Lung microvascular endothelial cell (primary cell): ENCODE results near the gene LSM2. TPM values are rescaled to one million over a fixed set of nuclear protein-coding genes. Genes with fewer than 3 reads are reported as not detected.

Experiments used
- DNase-seq, 2 donors: peaks; one replicate each; pipeline versions ENCODE4 v3.0.0 to v3.0.0-alpha.2; 2010; ENCODE audit warnings: low read depth in 2 of 2
- total RNA-seq: library from RNA; depleted of rRNA; stranded (reverse); fragments of >200 nt; gene quantifications from 2 replicates; pipeline ENCODE4 v1.2.1, GENCODE V29; 2014

The LSM2 gene
- total RNA-seq, 1 donor from 2014 or later = 29.8 TPM

DNA sequence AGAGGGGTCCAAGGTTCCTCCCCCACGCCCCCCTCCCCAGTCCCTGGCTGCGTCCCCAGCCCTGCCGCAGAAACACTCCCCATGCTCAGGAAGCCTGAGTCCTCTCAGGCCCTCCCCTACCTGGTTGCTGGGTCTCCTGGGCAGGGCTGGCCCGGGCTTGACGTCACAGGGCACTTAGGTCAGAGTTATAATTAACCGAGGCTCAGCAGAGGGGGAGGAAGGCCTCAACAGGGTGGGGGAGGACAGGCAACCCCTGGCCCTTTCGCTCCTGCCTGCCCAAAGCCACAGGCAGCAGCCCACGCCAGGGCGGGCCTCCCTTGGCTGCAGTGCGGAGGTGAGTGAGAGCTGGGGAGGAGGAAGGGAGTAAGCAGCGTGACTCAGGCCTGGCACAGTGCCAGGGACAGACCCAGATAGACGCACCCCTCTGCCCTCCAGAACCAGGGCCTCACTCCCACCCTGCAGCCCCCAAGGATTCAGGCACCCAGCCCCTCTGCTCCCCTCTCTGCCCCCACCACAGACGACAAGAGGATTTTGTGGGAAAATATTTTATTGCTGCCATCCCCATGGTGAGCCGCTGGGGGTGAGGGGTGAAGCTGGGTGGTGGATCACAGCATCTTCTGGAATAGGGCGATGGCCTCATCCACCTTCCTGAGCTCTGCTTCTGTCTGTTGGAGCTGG lies 29.6 kb downstream of the LSM2 start, which contains the start of gene VWA7:
Gene VWA7 (minus strand): TSS at position 340 of the 678 bp plus-strand sequence. CDS start 549 bp downstream, outside the sequence.
- peak; percentile 51 to 55 for DNase-seq

DNA sequence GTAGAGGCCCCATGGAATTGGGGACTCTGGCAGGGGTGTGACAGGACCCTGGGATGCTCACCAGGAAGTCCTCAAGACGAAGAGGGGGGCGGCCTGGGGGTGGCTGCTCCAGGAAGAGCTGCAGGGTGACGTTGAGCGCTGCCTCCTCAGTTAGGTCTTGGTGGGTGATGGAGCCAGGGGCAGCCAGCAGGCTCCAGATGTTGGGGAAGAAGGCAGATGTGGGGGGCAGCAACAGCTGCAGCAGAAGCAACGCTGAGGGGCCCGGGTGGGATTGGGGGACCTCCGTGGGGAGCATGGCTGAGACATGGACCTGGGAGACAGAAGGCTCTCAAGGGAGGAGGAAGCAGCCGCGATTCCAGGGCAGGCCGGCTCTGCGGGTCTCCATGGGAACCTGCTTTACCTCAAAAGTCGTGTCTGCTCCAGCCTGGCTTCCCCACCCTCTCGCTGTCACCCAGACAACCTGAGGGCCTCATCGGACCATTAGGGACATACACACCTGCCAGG lies 30.2 kb downstream of the LSM2 start:
- DNase-seq = no peak

DNA sequence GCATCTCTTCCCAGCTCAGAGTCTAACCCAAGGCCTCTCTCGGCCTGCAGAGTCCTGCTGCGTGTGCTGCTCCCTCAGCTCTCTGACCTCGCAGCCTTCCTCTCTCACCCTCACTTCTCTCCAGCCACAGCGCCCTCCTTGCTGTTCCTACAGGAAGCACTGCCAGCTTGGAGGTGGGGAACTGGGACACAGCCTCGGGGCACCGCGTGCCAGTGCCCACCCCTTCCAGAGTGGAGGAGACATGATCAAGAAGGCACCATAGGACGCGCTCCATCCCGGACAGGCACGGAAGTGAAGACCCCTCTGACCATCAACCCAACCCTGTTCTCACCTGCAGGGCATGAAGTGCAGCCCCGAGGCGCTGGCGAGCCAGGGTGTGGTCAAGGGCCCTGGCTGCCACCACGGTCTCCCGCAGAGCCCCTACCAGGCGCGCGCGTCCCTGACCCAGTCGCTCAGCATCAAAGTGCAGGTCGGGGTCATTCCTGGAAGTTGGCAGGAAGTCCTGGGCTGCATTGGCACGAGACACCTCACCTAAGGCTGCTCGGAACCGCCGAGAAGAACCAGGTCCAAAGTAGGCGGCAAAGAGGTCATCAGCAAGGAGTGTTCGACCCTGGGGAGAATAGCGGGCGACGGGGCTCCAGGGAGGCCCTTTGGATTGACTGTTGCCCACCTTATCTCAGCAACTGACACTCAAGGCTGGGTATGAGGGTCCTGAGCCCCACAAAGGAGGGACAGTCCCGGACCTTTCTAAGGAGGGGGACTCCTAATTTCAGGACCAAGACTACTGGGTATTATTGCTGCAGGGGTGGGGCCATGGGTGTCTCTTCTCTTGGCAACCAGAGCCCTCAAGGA lies 30.9 kb downstream of the LSM2 start:
- DNase-seq = no peak

DNA sequence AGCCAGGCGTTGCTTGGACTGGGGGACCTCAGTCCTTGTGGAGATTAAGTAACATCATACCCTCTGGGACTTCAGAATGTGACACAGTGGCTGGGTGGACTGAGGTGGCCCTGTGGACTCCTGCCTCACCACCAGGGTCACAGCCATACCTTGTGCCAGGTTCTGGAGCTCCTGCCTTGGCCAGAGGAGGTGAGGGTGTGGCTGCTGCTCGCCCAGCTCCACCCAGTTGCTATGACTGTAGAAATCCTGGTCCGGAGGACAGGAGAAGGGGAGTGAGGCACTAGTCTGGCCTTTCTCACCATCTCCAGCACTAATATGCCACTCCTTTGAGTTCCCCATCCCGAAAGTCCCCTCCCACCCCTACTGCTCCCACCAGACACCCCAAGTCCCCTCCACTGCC lies 31.6 kb downstream of the LSM2 start:
- DNase-seq = no peak

DNA sequence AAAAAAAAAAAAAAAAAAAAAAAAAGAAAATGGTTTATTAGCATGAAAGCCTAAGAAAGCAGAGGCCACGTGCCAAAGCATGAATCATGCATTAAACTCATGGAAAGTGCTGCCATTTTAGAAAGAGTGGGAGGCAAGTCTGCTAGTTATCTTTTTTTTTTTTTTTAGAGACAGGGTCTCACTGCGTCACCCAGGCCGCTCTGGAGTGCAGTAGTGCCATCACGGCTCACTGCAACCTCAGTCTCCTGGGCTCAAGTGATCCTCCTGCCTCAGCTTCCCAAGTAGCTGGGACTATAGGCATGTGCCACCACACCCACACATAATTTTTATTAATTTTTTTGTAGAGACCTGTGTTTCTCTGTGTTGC lies 34.8 kb downstream of the LSM2 start:
- DNase-seq = no peak

DNA sequence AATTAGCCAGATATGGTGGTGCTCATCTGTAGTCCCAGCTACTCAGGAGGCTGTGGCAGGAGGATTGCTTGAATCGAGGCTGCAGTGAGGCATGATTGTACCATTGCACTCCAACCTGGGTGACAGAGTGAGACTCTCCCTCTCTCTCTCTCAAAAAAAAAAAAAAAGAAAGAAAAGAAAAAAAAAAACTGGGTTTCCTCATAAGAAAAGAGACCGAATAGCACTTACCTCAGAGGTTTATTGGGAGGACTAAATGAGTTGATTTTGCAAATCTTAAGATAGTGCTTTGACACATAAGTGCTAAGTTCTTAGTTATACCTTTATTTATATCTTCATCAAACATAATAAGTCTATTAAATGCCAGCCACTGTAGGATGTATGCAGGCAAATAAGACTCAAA lies 35.9 kb downstream of the LSM2 start:
- DNase-seq = no peak

DNA sequence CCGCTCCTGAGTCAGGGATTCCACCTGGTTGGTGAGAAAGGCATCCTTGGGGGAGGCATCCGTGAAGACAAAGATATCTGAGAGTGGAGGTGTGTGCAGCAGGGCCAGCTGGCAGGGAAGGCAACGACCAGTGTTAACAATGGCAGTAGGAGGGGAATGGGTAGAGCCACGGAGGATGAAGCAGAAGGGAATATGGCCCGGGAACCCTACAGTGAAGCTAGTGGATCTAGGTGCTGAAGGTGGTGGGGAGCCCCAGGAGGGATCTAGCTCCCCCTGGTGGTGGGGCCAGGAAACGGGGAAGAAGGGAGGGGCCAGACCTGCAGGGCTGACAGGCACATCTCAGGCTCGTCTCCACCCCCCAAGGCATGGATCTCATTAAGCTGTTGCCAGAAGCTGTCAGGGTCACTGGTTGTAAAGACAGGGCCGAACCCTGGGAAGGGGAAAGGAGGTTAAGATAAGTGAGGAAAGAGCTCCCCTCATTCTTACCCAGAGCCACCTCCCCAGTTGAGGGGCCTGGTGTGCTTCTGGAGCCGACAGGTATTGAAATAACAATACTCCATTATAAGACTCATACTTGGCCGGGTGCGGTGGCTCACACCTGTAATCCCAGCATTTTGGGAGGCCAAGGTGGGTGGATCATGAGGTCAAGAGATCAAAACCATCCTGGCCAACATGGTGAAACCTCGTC lies 36.9 kb downstream of the LSM2 start:
- peak; percentile 59 to 73 for DNase-seq

DNA sequence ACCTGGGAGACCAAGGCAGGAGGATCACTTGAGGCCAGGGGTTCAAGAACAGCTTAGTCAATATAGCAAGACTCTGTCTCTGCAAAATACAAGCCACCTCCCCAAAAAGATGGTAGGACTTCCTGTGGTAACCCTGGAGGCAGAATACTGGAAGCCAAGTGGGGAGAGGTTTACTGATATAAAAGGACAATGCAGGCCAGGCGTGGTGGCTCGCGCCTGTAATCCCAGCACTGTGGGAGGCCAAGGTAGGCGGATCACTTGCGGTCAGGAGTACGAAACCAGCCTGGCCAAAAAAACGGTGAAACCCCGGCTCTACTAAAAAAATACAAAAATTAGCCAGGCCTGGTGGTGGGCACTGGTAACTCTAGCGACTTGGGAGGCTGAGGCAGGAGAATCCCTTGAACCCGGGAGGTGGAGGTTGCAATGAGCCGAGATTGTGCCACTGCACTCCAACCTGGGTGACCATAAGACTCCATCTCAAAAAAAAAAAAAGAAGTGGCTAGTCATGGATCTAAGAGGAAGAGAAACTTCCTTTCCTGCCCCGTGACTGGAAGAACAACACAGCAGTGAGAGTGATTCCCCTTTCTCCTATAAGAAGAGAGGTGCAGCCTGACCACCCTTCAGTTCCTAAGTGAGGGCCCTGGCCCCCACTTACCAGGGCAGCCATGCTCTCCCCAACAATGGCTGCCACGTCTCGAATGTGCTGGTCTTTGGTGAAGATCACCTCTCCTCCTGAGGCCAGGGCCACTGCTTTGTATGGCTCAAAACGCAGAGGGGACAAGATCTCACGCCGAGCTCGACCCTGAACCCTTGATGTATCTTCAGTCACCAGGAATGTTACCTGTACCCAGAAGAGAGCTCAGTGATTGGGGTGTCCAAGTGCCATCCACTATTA lies 38.2 kb downstream of the LSM2 start:
- DNase-seq = peak in 1 of 2 donors; percentile 45

DNA sequence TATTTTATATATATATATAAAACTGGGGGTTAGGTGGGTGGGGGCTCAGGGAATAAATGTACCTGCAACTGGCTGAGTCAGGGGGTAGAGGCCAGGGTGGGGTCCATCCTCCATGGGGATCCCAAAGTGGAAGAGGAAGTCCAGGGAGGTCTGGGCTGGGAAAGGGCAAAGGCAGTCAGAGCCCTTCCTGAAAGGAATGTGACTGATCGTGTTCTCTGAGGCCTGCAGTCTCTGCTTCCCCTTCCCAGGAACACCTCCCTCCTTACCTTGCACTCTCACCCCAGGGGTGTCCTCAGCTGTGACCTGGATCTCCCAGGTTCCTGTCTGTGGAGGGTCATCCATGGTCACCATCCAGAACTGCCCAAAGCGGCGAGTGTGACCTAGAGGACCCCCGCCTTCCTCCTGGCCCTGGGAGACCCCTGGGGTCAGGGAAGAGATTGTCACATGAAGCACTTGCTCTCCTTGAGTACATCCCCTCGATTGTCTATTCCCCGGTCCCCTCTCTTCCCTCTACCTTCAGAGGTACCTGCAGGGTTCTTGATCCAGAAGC lies 39.6 kb downstream of the LSM2 start:
- DNase-seq = no peak

DNA sequence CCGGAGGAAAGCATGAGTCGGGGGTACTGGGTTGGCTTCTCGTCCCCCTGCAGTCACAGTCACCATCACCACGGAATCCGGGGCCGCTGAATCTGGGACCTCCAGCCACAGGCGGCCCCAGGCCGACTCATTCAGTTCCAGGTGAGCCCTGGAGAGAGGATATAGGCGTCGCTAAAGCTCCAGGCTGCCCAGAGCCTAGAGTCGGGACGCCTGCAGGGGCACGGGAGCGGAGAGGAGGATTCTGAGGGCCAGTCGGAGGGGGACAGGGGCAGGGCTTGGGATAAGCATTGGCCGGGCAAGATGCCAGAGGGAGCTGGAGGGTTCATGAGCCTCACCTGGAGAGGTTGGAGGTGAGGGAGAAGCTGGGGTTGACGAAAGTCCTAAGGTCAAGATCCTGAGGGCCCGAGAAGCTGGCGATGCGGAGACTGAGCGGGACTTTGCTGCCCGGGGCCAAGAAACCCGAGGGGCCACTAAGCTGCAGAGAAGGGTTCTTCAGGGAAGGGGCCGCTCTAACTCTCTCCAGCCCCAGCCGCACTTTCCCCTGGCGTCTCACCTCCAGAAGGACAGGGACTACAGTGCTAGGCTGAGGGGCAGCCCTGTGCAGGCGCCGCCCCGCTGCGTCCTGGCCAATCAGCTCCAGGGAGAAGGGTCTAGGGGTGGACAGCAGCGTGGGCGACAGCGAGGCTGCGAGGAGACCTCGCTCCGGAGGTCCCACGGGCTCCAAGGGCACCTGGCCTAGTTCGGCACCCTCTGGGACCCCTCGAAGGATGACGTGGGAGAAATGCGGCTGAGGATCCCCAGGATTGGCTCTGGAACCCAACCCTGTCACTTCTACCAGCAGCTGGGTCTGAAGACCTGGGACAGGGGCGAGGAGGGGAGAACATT lies 40.6 kb downstream of the LSM2 start:
- DNase-seq = peak; percentile 20 to 61

DNA sequence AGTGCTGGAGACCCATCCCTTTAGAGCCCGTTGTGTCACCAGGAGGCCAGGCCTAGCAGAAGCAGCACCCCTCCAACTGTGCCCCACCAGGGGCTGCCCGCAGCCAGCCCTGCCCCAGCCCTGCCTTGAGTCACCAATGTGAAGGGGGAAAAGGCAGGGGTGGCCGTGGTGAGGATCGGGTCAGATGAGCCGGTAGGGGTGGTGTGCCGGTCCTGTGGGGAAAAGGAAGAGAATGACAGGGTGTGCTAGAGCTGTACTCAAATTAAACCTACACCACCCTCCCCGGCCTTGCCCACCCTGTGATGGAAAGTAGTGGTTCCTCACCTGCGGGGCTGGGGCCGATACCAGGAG lies 41.2 kb downstream of the LSM2 start:
- no peak for DNase-seq

DNA sequence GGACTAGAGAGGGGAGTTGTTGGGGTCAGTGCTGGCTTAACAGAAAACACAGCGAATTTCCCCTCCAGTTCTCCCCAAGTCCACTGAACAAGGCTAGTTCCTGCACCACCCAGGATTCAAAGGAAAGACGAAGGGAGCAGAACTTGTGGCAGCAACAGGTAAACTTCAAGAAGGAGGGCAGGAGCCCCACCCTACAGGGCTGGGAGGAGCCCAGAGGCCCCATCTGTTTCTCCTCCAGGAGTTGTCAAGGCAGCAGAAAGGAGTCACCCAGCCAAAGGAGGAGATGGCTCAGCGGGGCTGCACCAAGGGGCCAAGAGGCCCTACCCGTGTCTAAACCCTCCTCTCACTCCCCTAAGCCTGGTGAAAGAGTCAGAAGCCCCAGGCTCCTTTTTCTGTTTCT lies 42.6 kb downstream of the LSM2 start:
- no peak for DNase-seq

DNA sequence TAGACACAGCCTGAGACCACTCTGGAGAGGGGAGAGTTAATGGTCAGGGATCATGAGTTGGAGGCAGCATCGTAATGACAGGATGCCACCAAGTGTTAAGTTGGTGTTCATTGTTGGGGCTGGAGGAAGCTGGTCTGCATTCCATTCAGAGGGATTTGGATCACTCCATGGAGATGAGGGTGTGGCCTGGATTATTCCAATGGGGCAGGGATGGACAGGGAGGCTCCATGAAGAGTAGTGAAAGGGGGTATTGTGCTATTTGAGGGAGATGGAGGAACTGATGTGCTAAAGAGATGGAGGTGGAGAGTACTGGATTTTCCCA lies 43.2 kb downstream of the LSM2 start:
- peak; percentile 73 to 93 for DNase-seq

DNA sequence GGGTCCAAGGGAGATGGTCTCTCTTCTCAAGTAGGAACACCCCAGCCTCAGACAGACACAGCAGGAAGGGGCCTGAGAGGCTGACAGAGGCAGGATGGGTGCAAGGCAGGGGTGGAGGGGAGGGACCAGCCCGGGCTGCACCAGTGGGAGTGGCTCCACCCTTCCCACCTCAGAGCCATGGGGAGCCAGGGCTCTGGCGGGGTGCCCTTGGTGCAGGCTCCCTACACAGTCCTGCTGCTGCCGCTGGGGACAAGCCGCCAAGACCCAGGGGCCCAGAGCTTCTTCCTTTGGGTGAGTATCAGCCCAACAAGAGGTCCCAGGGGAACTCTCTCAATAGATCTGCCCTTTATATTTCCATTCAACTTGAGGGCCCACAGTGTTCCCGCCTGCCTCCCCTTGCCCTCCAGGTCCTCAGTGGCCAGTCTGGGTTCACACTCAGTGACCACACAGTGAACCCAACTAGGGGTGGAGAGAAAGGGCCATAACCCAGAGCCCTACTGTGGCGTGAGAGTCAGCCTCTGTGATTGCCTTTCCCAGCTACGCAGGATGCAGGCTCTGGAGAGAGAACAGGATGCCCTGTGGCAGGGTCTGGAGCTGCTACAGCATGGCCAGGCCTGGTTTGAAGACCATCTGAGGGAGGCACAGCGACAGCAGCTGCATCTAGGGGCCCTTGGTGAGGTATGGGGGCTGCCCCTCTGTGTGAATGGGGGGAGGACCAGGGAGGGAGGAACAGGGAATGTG lies 43.7 kb downstream of the LSM2 start:
- DNase-seq = peak in 1 of 2 donors; percentile 14

DNA sequence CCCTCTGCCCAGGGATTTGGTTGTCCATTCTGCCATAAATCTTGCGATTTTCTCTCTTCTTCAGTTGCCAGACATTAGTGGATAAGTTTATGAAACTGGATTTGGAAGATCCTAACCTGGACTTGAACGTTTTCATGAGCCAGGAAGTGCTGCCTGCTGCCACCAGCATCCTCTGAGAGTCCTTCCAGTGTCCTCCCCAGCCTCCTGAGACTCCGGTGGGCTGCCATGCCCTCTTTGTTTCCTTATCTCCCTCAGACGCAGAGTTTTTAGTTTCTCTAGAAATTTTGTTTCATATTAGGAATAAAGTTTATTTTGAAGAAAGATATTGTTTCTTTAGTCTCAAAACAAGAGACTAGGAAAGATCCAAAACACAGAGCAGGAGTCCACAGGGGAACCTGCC lies 44.4 kb downstream of the LSM2 start, which contains the start of gene SAPCD1:
Gene SAPCD1 (plus strand): TSS at position 301 of the 400 bp plus-strand sequence. CDS start 399 bp downstream, outside the sequence.
- no peak for DNase-seq

DNA sequence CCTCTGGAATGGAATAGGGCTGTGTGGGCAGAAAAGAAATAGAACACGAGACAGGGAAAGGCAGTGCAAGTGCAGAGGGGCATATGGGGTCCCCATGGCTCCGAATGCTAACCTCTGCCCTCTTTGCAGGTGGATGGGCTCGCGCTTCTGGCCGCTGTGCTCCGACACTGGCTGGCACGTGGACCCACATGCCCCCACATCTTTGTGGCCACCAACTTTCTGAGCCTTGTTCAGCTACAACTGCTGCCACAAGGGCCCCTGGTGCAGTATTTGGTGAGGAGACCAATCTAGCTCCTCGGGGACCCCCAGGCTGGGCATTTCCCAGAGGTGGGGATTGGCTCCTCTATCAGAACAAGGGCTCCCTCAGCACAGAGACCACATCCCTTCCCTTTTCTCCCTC lies 45.4 kb downstream of the LSM2 start:
- no peak for DNase-seq

DNA sequence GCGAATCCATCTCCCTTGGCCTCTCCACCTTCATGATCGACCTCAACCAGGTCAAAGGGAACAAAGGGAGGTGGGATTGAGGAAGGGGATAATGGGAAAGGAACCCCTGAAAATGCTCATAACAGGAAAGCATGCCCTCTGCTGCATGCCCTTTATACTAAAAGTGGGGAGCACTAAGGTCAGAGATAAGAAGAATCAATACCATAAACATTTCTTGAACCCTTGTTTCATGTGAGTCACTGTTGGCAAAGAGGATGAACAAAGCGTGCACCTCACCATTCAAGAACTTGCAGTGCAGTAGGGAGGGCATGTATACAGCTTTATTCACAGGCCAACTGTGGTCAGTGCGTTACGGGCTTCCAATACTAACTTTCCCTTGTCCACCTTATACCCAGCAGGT lies 46.0 kb downstream of the LSM2 start:
- DNase-seq = no peak

DNA sequence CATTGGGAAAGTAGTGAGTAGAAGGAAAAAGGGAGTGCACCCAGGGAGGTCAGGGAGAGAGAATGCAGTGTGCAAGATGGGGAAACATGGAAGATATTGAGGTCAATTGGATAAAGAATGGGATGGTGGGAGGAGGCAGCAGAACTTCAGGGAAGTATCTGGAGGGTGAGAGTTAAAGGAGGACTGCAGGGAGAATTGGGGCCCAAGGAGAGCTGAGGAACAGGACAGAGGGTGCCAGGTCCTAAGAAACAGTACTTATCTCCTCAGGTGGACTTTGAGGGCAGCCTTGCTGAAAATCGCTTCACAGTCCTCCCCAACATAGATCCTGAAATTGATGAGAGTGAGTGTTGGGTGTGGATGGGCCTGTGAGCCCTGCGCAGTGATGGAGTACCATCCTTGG lies 48.5 kb downstream of the LSM2 start:
- no peak for DNase-seq

DNA sequence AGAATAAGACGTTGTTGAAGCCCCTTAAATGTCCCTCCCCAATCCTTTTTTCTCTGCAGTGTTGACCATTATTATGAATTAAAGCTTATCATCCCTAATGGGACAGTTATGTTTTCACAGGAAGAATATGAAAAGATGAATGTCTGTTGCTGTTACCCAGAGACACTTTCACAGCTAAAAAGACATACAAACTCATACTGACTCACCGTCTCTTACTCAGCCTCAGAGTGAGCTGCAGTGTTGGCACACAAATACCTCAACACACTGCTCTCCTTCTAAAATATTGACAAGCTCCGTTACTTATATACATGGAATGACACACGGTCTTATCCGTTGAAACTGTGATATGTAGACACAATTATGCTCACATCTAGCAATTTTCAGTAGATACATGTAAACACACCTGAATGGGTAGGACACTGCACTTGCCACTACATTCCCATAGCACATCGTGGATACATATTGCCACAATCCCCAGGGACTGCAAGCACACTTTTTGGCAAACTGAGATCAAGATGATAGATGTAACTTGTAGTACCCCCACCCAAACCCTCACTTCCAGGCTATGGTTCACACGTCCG lies 53.9 kb downstream of the LSM2 start:
- peak in 1 of 2 donors; percentile 68 for DNase-seq
